ENCODE results near the gene EEF1AKMT3. TPM values are rescaled to one million over a fixed set of nuclear protein-coding genes. Genes with fewer than 3 reads are reported as not detected.
A peak's percentile ranks its signal among the peaks of the same experiment; 100 is the strongest.

The EEF1AKMT3 gene
- polyA plus RNA-seq, 2 of the 4 experiments (the other 2 are of a cell fraction) = 7.3 to 15.8 TPM

- TF ChIP-seq HOXB13 (CRISPR knock-in tag; IDR thresholded peaks at IDR 0.05; ENCODE audit: low read depth) = no peak
Observed at GRCh38 chr12:57733928-57734327, 38.5 kb upstream of the EEF1AKMT3 start (continued).

- H3K27ac ChIP-seq = no peak overlapping the region
- ATAC-seq (no peak), FAIRE-seq (no peak), DNase-seq (ENCODE audit: low read depth in 1 of 2, low spot score in 1 of 2) (no peak)
- WGBS (ENCODE audit: missing lambda C conversion rate) = 51% methylated on average over 4 of the region's 4 CpGs
- no peak overlapping the region for H3K4me2 ChIP-seq
- no peak for TF ChIP-seq HMGXB4 (CRISPR knock-in tag; IDR thresholded peaks at IDR 0.05; ENCODE audit: borderline replicate concordance)
- TF ChIP-seq EHMT2 (IDR thresholded peaks at IDR 0.05; ENCODE audit: low read depth) = no peak
- TF ChIP-seq EP300 (IDR thresholded peaks at IDR 0.05) = no peak
- no peak for TF ChIP-seq SMC3 (IDR thresholded peaks at IDR 0.05)
- no peaks in the 10 kb centered on the region for H3K9me3 ChIP-seq
- CTCF ChIA-PET = interaction anchor here (1.0 to 10.7 kb wide), 7 partner anchors 10 to 151 kb away, joined by 3 to 242 read pairs (median 8); partner anchors contain the start of genes B4GALNT1, OS9 and TSPAN31
- H3K4me1 ChIP-seq = peaks cover 27% of the 10 kb centered on the region
- POLR2A ChIA-PET = interaction anchor here (1.9 kb wide), 1 partner anchor 8 kb away, joined by 14 read pairs; no protein-coding TSS in a partner anchor
- no peak overlapping the region for H3K4me3 ChIP-seq
Observed at GRCh38 chr12:57734591-57734990, 37.8 kb upstream of the EEF1AKMT3 start.

GRCh38 chr12:57735198-57735855, 37.1 kb upstream of the EEF1AKMT3 start:
- Histone ChIP-seq H3K27ac (no peak overlapping the region), H3K9me3 (no peaks in the 10 kb centered on the region), H3K4me2 (peak overlapping the region; percentile 100), H3K4me3 (peak overlapping the region; percentile 60; the same call in 2 of the 3 replicates), H3K4me1 (peaks cover 27% of the 10 kb centered on the region)
- DNase-seq (ENCODE audit: low read depth in 1 of 2, low spot score in 1 of 2) = no peak
- ATAC-seq = peak; percentile 0 to 3; a peak in 3 of 6 replicates
- no peak for TF ChIP-seq FOXS1 (CRISPR knock-in tag; IDR thresholded peaks at IDR 0.05)
- no peak for TF ChIP-seq REST (IDR thresholded peaks at IDR 0.05)
- TF ChIP-seq HES2 (IDR thresholded peaks at IDR 0.05) = no peak
- TF ChIP-seq BHLHE40 (IDR thresholded peaks at IDR 0.05; ENCODE audit: low read depth, low read length) = no peak
- no peak for TF ChIP-seq NFE2L2 (conservative IDR thresholded peaks at IDR 0.05; ENCODE audit: low read length)
- no peak for TF ChIP-seq EHF (CRISPR knock-in tag; IDR thresholded peaks at IDR 0.05)
- no peak for TF ChIP-seq HDAC2 (IDR thresholded peaks at IDR 0.05)
- no peak for TF ChIP-seq RAD21 (conservative IDR thresholded peaks at IDR 0.05 in 1 of 2, IDR thresholded peaks at IDR 0.05 in 1 of 2)
- FAIRE-seq = no peak
- 43% methylated on average over 8 of the region's 8 CpGs for WGBS (ENCODE audit: missing lambda C conversion rate)
- ChIA-PET CTCF (interaction anchor here (0.6 to 10.7 kb wide), 21 partner anchors 9 to 275 kb away, joined by 3 to 242 read pairs (median 4); partner anchors contain the start of genes B4GALNT1, OS9, PIP4K2C and TSPAN31), POLR2A (interaction anchor here (0.6 to 1.9 kb wide), 4 partner anchors 9 to 129 kb away, joined by 3 to 14 read pairs (median 3); no protein-coding TSS in a partner anchor)
